GM21825 (cell line): ENCODE data around the gene DNAJC19.
"Not testable (repeated sequence)": the region's sequence is repeated elsewhere in the genome, so short reads cannot be mapped to it uniquely, and the experiment has no call there.

Source experiments
- ATAC-seq: cut with Tn5 transposase; IDR thresholded peaks from one replicate; pipeline ENCODE4 v1.9.1; 2021; ENCODE audit warnings: mild to moderate bottlenecking, moderate library complexity; ENCODE audit not compliant: unreplicated experiment

Gene DNAJC19

GRCh38 chr3:180989291-180990163 is at the start of gene DNAJC19:
DNAJC19 (minus strand) TSS chr3:180989736; CDS start chr3:180989602, 134 bp downstream.
- peak; percentile 97 for ATAC-seq

- no peak for ATAC-seq
These were observed 41.4 kb upstream of the DNAJC19 start for GRCh38 chr3:181030948-181031347.

- no peak for ATAC-seq
These were observed 35.7 kb upstream of the DNAJC19 start for GRCh38 chr3:181025204-181025603.

- no peak for ATAC-seq
These were observed 28.2 kb upstream of the DNAJC19 start for GRCh38 chr3:181017690-181018089.

GRCh38 chr3:181009225-181009624 is 19.7 kb upstream of the DNAJC19 start:
- no peak for ATAC-seq

- no peak for ATAC-seq
These were observed 19.3 kb upstream of the DNAJC19 start for GRCh38 chr3:181008796-181009195.

GRCh38 chr3:181007262-181007661 is 17.7 kb upstream of the DNAJC19 start:
- ATAC-seq: no peak

- ATAC-seq: no peak
These were observed 17.0 kb upstream of the DNAJC19 start for GRCh38 chr3:181006541-181006940.

- not testable (repeated sequence) for ATAC-seq
These were observed 13.9 kb upstream of the DNAJC19 start for GRCh38 chr3:181003469-181003868.

GRCh38 chr3:181002331-181002730 is 12.8 kb upstream of the DNAJC19 start:
- ATAC-seq: not testable (repeated sequence)

GRCh38 chr3:180996415-180996932 is 6.9 kb upstream of the DNAJC19 start:
- no peak for ATAC-seq

- no peak for ATAC-seq
These were observed 969 bp upstream of the DNAJC19 start for GRCh38 chr3:180990505-180990904.

- ATAC-seq: no peak
These were observed 2.2 kb downstream of the DNAJC19 start for GRCh38 chr3:180987344-180987743.

- ATAC-seq: not testable (repeated sequence)
These were observed 3.2 kb downstream of the DNAJC19 start for GRCh38 chr3:180986366-180986765.

GRCh38 chr3:180983136-180983535 is 6.4 kb downstream of the DNAJC19 start:
- ATAC-seq: no peak

- no peak for ATAC-seq
These were observed 7.6 kb downstream of the DNAJC19 start for GRCh38 chr3:180981912-180982311.

GRCh38 chr3:180980611-180981010 is 8.9 kb downstream of the DNAJC19 start:
- ATAC-seq: no peak

- ATAC-seq: no peak
These were observed 9.6 kb downstream of the DNAJC19 start for GRCh38 chr3:180979961-180980360.

GRCh38 chr3:180977498-180977897 is 12.0 kb downstream of the DNAJC19 start:
- no peak for ATAC-seq

- no peak for ATAC-seq
These were observed 15.2 kb downstream of the DNAJC19 start for GRCh38 chr3:180974286-180974685.

- ATAC-seq: peak; percentile 67
These were observed 16.0 kb downstream of the DNAJC19 start for GRCh38 chr3:180973543-180973942.

GRCh38 chr3:180970931-180971330 is 18.6 kb downstream of the DNAJC19 start:
- no peak for ATAC-seq
